Measurements from ENCODE around the gene CYFIP2. TPM values are rescaled to one million over a fixed set of nuclear protein-coding genes. Genes with fewer than 3 reads are reported as not detected.

CYFIP2 gene
- total and polyA plus RNA-seq, 12 donors, result 20.3 to 50.8 (median 31.1) TPM

DNA sequence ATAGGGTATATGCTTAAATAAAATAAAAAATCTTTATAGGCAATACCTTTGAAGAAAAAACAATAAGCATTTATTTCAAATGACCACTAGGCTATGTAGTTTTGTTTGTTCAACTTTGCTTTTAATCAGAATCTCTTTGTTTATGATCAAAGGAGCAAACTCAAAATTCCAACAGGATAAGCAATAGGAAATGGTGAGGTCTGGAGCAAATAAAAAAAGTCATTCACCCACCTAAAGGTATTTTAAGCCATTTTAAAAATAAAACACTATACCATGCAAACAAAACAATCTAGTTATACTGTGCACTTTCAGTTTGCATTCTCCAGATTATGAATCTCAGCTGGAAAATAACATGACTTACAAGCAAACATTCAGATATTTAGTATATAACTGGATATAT lies 35.3 kb upstream of the CYFIP2 start:
- TF ChIP-seq, protein P1, sequence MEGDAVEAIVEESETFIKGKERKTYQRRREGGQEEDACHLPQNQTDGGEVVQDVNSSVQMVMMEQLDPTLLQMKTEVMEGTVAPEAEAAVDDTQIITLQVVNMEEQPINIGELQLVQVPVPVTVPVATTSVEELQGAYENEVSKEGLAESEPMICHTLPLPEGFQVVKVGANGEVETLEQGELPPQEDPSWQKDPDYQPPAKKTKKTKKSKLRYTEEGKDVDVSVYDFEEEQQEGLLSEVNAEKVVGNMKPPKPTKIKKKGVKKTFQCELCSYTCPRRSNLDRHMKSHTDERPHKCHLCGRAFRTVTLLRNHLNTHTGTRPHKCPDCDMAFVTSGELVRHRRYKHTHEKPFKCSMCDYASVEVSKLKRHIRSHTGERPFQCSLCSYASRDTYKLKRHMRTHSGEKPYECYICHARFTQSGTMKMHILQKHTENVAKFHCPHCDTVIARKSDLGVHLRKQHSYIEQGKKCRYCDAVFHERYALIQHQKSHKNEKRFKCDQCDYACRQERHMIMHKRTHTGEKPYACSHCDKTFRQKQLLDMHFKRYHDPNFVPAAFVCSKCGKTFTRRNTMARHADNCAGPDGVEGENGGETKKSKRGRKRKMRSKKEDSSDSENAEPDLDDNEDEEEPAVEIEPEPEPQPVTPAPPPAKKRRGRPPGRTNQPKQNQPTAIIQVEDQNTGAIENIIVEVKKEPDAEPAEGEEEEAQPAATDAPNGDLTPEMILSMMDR (IDR thresholded peaks at IDR 0.05), result no peak
- Histone ChIP-seq H3K36me3 (peaks cover 0 to 4% (median 0%) of the 10 kb centered on the region in 9 donors), H3K4me3 (no peak overlapping the region), H3K27me3 (peaks cover 0 to 3% (median 0%) of the 10 kb centered on the region in 7 donors), H3K27ac (no peak overlapping the region), H3K9me3 (no peaks in the 10 kb centered on the region), H3K4me1 (no peaks in the 10 kb centered on the region)
- ATAC-seq (no peak), DNase-seq (no peak)
- intact Hi-C loops (cut with DNase I), result no loop called here

DNA sequence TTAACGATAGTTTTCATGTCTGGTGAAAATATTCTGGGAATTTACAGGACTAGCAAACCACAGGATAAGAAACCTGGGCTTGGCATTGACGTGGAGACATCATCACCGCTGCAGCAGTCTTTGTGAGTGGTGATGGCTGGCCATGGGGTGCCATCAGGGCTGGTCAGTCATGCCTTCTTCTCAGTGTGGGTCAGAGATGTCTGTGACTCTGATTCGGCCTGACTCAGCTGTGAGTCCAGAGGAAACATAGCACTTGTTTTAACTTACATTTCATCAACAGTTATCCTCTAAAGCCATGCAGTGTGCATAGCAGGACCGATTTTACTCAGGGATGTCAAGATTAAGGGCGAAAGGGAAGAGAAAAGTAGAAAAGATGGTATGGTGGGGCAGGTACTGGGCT lies 33.2 kb upstream of the CYFIP2 start:
- Histone ChIP-seq H3K9me3 (no peaks in the 10 kb centered on the region), H3K27me3 (peaks cover 0 to 10% (median 0%) of the 10 kb centered on the region in 7 donors), H3K36me3 (peaks cover 0 to 7% (median 0%) of the 10 kb centered on the region in 9 donors), H3K27ac (no peak overlapping the region), H3K4me3 (no peak overlapping the region), H3K4me1 (no peaks in the 10 kb centered on the region)
- 66 to 71% methylated on average over 6 of the region's 6 CpGs for WGBS, 2 donors
- no peak for DNase-seq
- TF ChIP-seq, protein P1 (IDR thresholded peaks at IDR 0.05), result no peak
- intact Hi-C loops (cut with DNase I), result no loop called here
- ATAC-seq, result no peak

DNA sequence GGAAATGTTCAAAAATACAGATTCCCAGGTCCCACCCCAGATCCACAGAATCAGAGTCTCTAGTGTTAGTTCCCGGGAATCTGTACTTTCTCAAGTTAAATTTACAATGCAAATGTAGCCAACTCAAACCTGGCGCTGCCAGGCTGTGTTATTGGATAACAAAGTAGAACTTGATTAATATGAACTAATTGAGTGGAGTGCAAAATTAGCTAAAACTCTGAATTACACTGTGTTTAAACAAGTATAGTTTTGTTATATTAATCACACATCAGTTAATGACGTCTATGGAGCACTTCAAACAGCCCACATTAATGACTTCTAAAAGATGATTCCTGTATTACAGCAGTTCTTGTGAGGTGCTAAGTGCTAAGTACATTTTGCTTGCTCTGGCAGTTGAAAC lies 32.4 kb upstream of the CYFIP2 start:
- Histone ChIP-seq H3K27ac (no peak overlapping the region), H3K4me1 (no peaks in the 10 kb centered on the region), H3K27me3 (peaks cover 0 to 10% (median 0%) of the 10 kb centered on the region in 7 donors), H3K36me3 (peaks cover 0 to 7% (median 0%) of the 10 kb centered on the region in 9 donors), H3K4me3 (no peak overlapping the region), H3K9me3 (no peaks in the 10 kb centered on the region)
- no peak for DNase-seq
- intact Hi-C loops (cut with DNase I), result no loop called here
- 88 to 90% methylated on average over 3 of the region's 3 CpGs for WGBS, 2 donors
- TF ChIP-seq, protein P1 (IDR thresholded peaks at IDR 0.05), result no peak
- no peak for ATAC-seq

GRCh38 chr5:157236423-157236822 lies 29.5 kb upstream of the CYFIP2 start:
- 85 to 91% methylated on average over 3 of the region's 3 CpGs for WGBS, 2 donors
- Histone ChIP-seq H3K4me1 (no peaks in the 10 kb centered on the region), H3K9me3 (no peaks in the 10 kb centered on the region), H3K4me3 (no peak overlapping the region), H3K36me3 (peaks cover 0 to 20% (median 0%) of the 10 kb centered on the region in 9 donors), H3K27ac (no peak overlapping the region), H3K27me3 (peaks cover 0 to 10% (median 0%) of the 10 kb centered on the region in 7 donors)
- TF ChIP-seq, protein P1 (IDR thresholded peaks at IDR 0.05), result no peak
- DNase-seq (no peak), ATAC-seq (no peak)
- intact Hi-C loops (cut with DNase I), result no loop called here

All from heart right ventricle (tissue), 16 donors.